Mammary epithelial cell (primary cell): ENCODE data around the gene UNC93A.

Experiments
- CTCF ChIP-seq, 2 donors: IDR thresholded peaks in 1 of 2; conservative IDR thresholded peaks in 1 of 2; 2 replicates each; pipeline ENCODE4 v1.5.1; 2011 to 2012; ENCODE audit warnings: inconsistent platforms in 2 of 2, low read length in 2 of 2, mild to moderate bottlenecking in 2 of 2, control low read depth in 1 of 2, low read depth in 1 of 2; ENCODE audit not compliant: insufficient read depth in 1 of 2; ENCODE audit errors: extremely low read depth in 1 of 2
- EZH2 ChIP-seq: IDR thresholded peaks from 2 replicates; pipeline ENCODE4 v1.6.1; 2012; ENCODE audit warnings: low read length, inconsistent platforms, borderline replicate concordance

- TF ChIP-seq CTCF (conservative IDR thresholded peaks at IDR 0.05 in 1 of 2, IDR thresholded peaks at IDR 0.05 in 1 of 2; ENCODE audit: extremely low read depth in 1 of 2, insufficient read depth in 1 of 2, low read depth in 1 of 2, low read length in 2 of 2) = no peak
- no peak for TF ChIP-seq EZH2
Observed at GRCh38 chr6:167295495-167296292, 4.6 kb downstream of the UNC93A start.
